ENCODE results near the gene TLR9.

The TLR9 gene

DNA sequence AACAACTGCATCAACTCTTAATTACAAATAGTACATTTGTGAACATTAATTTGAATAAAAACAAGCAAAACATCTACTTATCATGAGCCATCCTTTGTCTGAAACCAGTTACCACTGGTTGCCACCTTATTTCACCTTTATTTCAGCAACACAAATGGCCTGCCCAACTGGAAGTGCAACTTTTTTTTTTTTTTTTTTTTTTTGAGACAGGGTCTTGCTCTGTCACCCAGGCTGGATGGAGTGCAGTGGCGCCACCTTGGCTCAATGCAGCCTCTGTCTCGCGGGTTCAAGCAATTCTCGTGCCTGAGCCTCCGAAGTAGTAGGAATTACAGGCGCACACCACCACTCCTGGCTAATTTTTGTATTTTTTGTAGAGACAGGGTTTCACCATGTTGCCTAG is 39.9 kb upstream of the TLR9 start:
- TF ChIP-seq, protein P1, sequence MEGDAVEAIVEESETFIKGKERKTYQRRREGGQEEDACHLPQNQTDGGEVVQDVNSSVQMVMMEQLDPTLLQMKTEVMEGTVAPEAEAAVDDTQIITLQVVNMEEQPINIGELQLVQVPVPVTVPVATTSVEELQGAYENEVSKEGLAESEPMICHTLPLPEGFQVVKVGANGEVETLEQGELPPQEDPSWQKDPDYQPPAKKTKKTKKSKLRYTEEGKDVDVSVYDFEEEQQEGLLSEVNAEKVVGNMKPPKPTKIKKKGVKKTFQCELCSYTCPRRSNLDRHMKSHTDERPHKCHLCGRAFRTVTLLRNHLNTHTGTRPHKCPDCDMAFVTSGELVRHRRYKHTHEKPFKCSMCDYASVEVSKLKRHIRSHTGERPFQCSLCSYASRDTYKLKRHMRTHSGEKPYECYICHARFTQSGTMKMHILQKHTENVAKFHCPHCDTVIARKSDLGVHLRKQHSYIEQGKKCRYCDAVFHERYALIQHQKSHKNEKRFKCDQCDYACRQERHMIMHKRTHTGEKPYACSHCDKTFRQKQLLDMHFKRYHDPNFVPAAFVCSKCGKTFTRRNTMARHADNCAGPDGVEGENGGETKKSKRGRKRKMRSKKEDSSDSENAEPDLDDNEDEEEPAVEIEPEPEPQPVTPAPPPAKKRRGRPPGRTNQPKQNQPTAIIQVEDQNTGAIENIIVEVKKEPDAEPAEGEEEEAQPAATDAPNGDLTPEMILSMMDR (IDR thresholded peaks at IDR 0.05; ENCODE audit: insufficient read depth, low read depth, low read length, missing control alignments) = no peak
- DNase-seq (ENCODE audit: low read depth) = no peak
- H3K4me3 ChIP-seq (ENCODE audit: low read depth, low read length) = no peak overlapping the region

DNA sequence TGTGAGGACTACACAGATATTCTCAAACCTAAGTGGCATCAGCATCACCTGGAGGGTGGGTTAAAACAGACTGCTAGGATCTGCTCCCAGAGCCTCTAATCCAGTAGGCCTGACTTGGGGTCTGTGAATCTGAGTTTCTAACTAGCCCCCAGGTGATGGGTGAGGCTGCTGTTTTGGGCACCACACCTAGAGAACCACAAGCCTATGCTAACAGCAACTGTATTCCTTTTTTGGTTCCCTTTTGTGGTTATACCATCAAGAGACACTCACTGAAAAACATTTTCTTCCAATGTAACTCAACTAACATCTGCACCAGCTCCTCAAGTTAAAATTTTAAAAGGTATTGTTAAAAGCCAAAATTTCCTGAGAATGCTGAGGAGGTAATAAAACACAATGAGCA is 37.0 kb upstream of the TLR9 start:
- DNase-seq (ENCODE audit: low read depth) = no peak

DNA sequence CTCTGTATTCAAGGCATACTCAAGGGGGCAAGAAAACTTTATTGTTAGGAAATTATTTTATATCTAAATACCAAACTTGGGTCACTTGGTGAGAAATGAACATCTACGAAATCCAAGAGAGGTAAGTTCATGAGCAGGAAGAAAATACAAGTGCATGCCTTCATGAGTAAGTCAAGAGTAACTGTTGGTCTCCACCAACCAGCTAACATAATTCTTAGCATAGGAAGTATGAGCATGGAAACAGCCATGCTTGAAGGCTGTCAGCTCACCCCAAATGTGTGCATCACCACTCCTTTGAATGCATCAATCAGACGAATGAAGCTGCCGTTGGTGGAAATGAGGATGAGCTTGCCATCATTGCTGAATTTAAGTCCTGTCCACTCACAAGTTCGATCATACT is 34.0 kb upstream of the TLR9 start:
- DNase-seq (ENCODE audit: low read depth) = no peak
- TF ChIP-seq, protein P1 (IDR thresholded peaks at IDR 0.05; ENCODE audit: insufficient read depth, low read depth, low read length, missing control alignments) = no peak
- no peak overlapping the region for H3K4me3 ChIP-seq (ENCODE audit: low read depth, low read length)

More for the DNA sequence above, 37.0 kb upstream of the TLR9 start:
- H3K4me3 ChIP-seq (ENCODE audit: low read depth, low read length) = no peak overlapping the region
- TF ChIP-seq, protein P1 (IDR thresholded peaks at IDR 0.05; ENCODE audit: insufficient read depth, low read depth, low read length, missing control alignments) = no peak

DNA sequence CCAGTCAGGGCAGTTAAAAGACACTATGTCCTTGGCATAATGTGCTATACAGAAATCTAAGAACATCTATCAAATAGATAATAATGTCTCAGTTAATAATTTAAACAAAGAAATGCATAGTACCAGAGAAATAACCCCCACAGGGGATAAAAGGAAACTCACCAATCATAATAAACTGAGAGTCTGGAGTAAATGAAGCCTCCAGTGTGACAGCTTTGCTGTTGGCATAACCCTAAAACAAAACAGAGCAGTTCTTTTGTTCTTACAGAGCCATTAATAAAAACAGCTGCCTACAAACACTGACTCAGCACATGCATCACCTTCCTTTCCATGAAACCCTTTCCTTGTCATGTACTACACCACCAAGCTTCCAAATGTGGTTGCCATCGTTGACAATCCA is 33.6 kb upstream of the TLR9 start:
- TF ChIP-seq, protein P1 (IDR thresholded peaks at IDR 0.05; ENCODE audit: insufficient read depth, low read depth, low read length, missing control alignments) = no peak
- no peak for DNase-seq (ENCODE audit: low read depth)
- H3K4me3 ChIP-seq (ENCODE audit: low read depth, low read length) = no peak overlapping the region

DNA sequence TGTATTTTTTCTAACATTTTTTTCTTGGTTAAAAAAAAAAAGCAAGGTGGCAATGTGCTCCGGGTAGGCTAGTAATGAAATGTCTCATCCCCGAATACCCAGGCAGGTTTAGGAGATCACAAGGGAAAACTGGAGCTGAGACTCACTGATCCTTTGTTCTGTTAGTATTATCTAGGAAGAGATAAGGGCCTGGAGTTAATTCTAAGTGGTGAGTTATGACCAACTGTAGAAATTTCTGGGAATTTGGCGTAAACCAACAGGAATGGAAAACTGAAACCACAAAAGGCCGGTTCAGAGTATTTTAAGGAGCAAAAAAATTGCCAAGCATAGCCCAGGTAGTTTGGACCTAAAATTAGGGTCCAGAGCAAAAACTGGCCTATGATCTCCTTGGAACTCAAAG is 32.5 kb upstream of the TLR9 start:
- no peak for DNase-seq (ENCODE audit: low read depth)
- TF ChIP-seq, protein P1 (IDR thresholded peaks at IDR 0.05; ENCODE audit: insufficient read depth, low read depth, low read length, missing control alignments) = no peak
- H3K4me3 ChIP-seq (ENCODE audit: low read depth, low read length) = no peak overlapping the region

DNA sequence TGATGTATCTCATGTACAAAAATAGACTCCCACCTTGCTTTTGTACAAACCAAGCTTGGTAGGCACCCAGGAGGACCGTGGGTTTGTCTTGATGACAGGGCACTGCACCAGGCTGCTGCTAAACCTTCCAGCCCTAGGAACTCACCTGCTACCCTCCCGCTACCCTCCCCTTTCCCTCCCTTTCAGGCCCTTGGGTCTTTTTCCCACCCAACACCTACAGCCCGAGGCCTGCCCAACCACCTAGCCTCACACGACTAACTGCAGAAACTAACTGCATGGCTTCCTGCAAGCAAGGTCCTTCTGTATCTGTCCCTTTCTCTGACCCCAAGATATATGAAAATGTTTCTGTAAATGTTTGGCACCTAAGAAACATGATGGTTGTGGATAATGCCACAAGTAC is 31.2 kb upstream of the TLR9 start:
- no peak overlapping the region for H3K4me3 ChIP-seq (ENCODE audit: low read depth, low read length)
- TF ChIP-seq, protein P1 (IDR thresholded peaks at IDR 0.05; ENCODE audit: insufficient read depth, low read depth, low read length, missing control alignments) = no peak
- no peak for DNase-seq (ENCODE audit: low read depth)

DNA sequence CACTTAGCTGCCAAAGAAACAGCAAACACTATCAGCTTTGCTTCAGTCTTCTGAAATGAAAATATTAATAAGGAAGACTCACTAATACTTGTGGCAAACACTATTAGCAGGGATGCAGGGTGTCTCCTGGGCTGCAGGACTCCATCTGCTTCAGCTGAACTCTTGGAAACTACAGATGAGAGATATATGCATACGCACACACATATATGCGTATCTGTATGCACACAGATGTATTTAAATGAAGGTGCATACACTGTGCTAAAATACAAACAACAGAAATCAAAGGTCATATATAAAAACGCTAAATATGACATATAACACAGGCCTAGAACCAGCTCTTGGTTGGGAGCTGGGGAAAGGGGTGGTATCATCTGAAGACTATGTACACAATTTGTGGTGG is 30.7 kb upstream of the TLR9 start:
- no peak for DNase-seq (ENCODE audit: low read depth)
- TF ChIP-seq, protein P1 (IDR thresholded peaks at IDR 0.05; ENCODE audit: insufficient read depth, low read depth, low read length, missing control alignments) = no peak
- H3K4me3 ChIP-seq (ENCODE audit: low read depth, low read length) = no peak overlapping the region
